OCI-LY3 (cell line): ENCODE data around the gene AKAP9.

Experiments
- EZH2phosphoT487 ChIP-seq: fragments of 200-600 bp; shearing (Covaris generic); IDR thresholded peaks from 2 replicates; pipeline ENCODE4 v1.6.1; 2018; ENCODE audit warnings: antibody characterized with exemption, mixed run types, low read depth
- TF ChIP-seq, protein P1 (sequence below): fragments of 200-600, 300-600 bp; sonication (generic); IDR thresholded peaks from 2 replicates; pipeline ENCODE4 v1.5.1; 2014; ENCODE audit warnings: antibody characterized with exemption, low read length, low read depth

DNA sequence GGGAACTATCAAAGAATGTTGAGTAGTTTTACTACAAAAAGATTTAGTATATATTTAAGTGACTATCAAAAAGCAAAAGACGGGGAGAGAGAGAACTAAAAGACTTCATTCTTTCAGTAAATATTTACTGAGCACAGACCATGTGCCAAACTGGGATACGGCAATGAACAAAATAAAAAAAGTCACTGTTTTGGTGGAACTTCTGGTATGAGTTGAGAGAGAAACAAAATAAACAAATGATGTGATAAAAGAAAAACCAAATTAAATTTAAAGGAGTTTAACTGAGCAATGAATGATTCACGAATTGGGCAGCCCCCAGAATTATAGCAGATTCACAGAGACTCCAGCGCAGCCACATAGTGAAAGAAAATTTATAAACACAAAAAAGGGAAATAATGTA is 17.8 kb upstream of the AKAP9 start:
- TF ChIP-seq, protein P1, sequence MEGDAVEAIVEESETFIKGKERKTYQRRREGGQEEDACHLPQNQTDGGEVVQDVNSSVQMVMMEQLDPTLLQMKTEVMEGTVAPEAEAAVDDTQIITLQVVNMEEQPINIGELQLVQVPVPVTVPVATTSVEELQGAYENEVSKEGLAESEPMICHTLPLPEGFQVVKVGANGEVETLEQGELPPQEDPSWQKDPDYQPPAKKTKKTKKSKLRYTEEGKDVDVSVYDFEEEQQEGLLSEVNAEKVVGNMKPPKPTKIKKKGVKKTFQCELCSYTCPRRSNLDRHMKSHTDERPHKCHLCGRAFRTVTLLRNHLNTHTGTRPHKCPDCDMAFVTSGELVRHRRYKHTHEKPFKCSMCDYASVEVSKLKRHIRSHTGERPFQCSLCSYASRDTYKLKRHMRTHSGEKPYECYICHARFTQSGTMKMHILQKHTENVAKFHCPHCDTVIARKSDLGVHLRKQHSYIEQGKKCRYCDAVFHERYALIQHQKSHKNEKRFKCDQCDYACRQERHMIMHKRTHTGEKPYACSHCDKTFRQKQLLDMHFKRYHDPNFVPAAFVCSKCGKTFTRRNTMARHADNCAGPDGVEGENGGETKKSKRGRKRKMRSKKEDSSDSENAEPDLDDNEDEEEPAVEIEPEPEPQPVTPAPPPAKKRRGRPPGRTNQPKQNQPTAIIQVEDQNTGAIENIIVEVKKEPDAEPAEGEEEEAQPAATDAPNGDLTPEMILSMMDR, result no peak
- TF ChIP-seq EZH2phosphoT487, result no peak
